Left cardiac atrium (tissue), 4 donors: ENCODE measurements around the gene ASXL1. TPM values are rescaled to one million over a fixed set of nuclear protein-coding genes. Genes with fewer than 3 reads are reported as not detected.
"Not testable (repeated sequence)": the region's sequence is repeated elsewhere in the genome, so short reads cannot be mapped to it uniquely, and the experiment has no call there.

ENCODE experiments used
- ATAC-seq, 2 donors: fragments of 200-7000 bp; cut with Tn5 transposase; one replicate each; pipeline ENCODE4 v1.9.1; 2020; ENCODE audit warnings: mild to moderate bottlenecking in 2 of 2, moderate library complexity in 2 of 2
- DNase-seq: peaks from one replicate; pipeline ENCODE4 v3.0.0-alpha.2; 2020
- intact Hi-C, 2 donors: fragments of 100-400 bp; cut with DNase I; formaldehyde crosslinking; loops; one replicate each; pipeline versions ENCODE4 v1.14.1 to v1.15.1; 2022 to 2023
- total RNA-seq, 2 donors: library from RNA; stranded (reverse); fragmentation: NEBNext Ultra II Directional; extraction: Animal tissue kit (Norgen Biotek cat#: 25700); gene quantifications; one replicate each; pipeline ENCODE4 v1.2.1, GENCODE V29; 2021
- donor health status: DM: no; HTN: yes; CAD: no.
- donor health status: DM: no; HTN: yes; CAD: no; lungs with severe emphysema.
- donor health status: DM: yes; HTN: yes; CAD: no.
- donor health status: Dilated cardiomyopathy.

Gene ASXL1
- total RNA-seq, 2 donors from 2014 or later: 32.1 to 49.0 TPM

GRCh38 chr20:32382102-32382950 is 24.2 kb downstream of the ASXL1 start:
- ATAC-seq (no peak), DNase-seq (no peak)
- intact Hi-C loops: no loop called here

GRCh38 chr20:32383441-32383840 is 25.3 kb downstream of the ASXL1 start:
- ATAC-seq, intact Hi-C loops, DNase-seq: not testable (repeated sequence)

- DNase-seq: no peak
- no peak for ATAC-seq
- intact Hi-C loops: no loop called here
Measured at GRCh38 chr20:32385541-32385940, 27.4 kb downstream of the ASXL1 start.

- intact Hi-C loops: no loop called here
- DNase-seq: no peak
- ATAC-seq: no peak
Measured at GRCh38 chr20:32386091-32386490, 28.0 kb downstream of the ASXL1 start.

- no peak for DNase-seq
- intact Hi-C loops: no loop called here
- ATAC-seq: no peak
Measured at GRCh38 chr20:32387252-32387651, 29.1 kb downstream of the ASXL1 start.

GRCh38 chr20:32391003-32391402 is 32.9 kb downstream of the ASXL1 start:
- ATAC-seq: no peak
- intact Hi-C loops: no loop called here
- no peak for DNase-seq

- intact Hi-C loops: no loop called here
- DNase-seq (no peak), ATAC-seq (no peak)
Measured at GRCh38 chr20:32395066-32395465, 36.9 kb downstream of the ASXL1 start.

GRCh38 chr20:32396646-32397160 is 38.6 kb downstream of the ASXL1 start:
- intact Hi-C loops: no loop called here
- ATAC-seq: no peak
- DNase-seq: no peak

- intact Hi-C loops: no loop called here
- ATAC-seq: no peak
Measured at GRCh38 chr20:32397567-32398084, 39.5 kb downstream of the ASXL1 start.

GRCh38 chr20:32400476-32400875 is 42.3 kb downstream of the ASXL1 start:
- DNase-seq: no peak
- intact Hi-C loops: no loop called here
- no peak for ATAC-seq

More at GRCh38 chr20:32397567-32398084, 39.5 kb downstream of the ASXL1 start:
- DNase-seq: no peak

GRCh38 chr20:32404017-32404416 is 45.9 kb downstream of the ASXL1 start:
- ATAC-seq (no peak), DNase-seq (no peak)
- intact Hi-C loops: no loop called here

- intact Hi-C loops: no loop called here
- no peak for ATAC-seq
Measured at GRCh38 chr20:32406701-32407100, 48.6 kb downstream of the ASXL1 start.

GRCh38 chr20:32407131-32407750 is 49.1 kb downstream of the ASXL1 start:
- DNase-seq, ATAC-seq, intact Hi-C loops: not testable (repeated sequence)

More at GRCh38 chr20:32406701-32407100, 48.6 kb downstream of the ASXL1 start:
- DNase-seq: no peak

- DNase-seq: no peak
- intact Hi-C loops: loop anchor here in 1 of 2 donors (10.0 kb wide), 1 partner anchor 47 kb away; no protein-coding TSS in a partner anchor
- ATAC-seq: no peak
Measured at GRCh38 chr20:32411955-32412706, 54.0 kb downstream of the ASXL1 start.

GRCh38 chr20:32415494-32415893 is 57.4 kb downstream of the ASXL1 start:
- intact Hi-C loops: loop anchor here in 1 of 2 donors (10.0 kb wide), 1 partner anchor 51 kb away; no protein-coding TSS in a partner anchor
- ATAC-seq (no peak), DNase-seq (no peak)

- intact Hi-C loops: loop anchor here in 1 of 2 donors (10.0 kb wide), 1 partner anchor 51 kb away; no protein-coding TSS in a partner anchor
- DNase-seq (no peak), ATAC-seq (no peak)
Measured at GRCh38 chr20:32416206-32416605, 58.1 kb downstream of the ASXL1 start.

GRCh38 chr20:32418376-32418775 is 60.2 kb downstream of the ASXL1 start:
- no peak for DNase-seq
- intact Hi-C loops: loop anchor here in 1 of 2 donors (10.0 kb wide), 1 partner anchor 54 kb away; no protein-coding TSS in a partner anchor
- ATAC-seq: no peak

- intact Hi-C loops: no loop called here
- ATAC-seq: no peak
- DNase-seq: no peak
Measured at GRCh38 chr20:32421290-32421689, 63.2 kb downstream of the ASXL1 start.

- ATAC-seq (no peak), DNase-seq (no peak)
- intact Hi-C loops: no loop called here
Measured at GRCh38 chr20:32427996-32428395, 69.9 kb downstream of the ASXL1 start.
